Panc1 (cell line): ENCODE results near the gene PPP1R15B. TPM values are rescaled to one million over a fixed set of nuclear protein-coding genes. Genes with fewer than 3 reads are reported as not detected.

Experiments
- ATAC-seq: fragments of 200-7000 bp; cut with Tn5 transposase; 2 replicates; pipeline ENCODE4 v1.9.1; 2020; ENCODE audit warnings: mild to moderate bottlenecking, moderate library complexity
- BruUV-seq: library from RNA; stranded (reverse); fragments of 400-500 nt; replicated peaks from 2 replicates; lab custom pipeline; 2021; lab: Mats Ljungman, UMichigan
- CTCF ChIA-PET: fragments of 300-600 bp; sonication (Branson Sonifier 250); formaldehyde crosslinking; loops from one replicate; lab custom pipeline; 2022; ENCODE audit warnings: antibody characterized with exemption; lab: Charles Lee
- POLR2A ChIA-PET: fragments of 300-600 bp; sonication (Branson Sonifier 250); formaldehyde crosslinking; loops from one replicate; lab custom pipeline; 2022; ENCODE audit warnings: antibody characterized with exemption; lab: Charles Lee
- DNase-seq: peaks from one replicate; pipeline ENCODE4 v3.0.0-alpha.2; 2010; ENCODE audit warnings: low read depth, low spot score
- H3K27ac ChIP-seq: 2 replicates; pipeline ENCODE4 v1.5.1; 2011; ENCODE audit warnings: mild to moderate bottlenecking, low read length, inconsistent platforms
- H3K27me3 ChIP-seq: fragments of 200-500 bp; sonication (Bioruptor generic); 2 replicates; pipeline ENCODE4 v1.6.0; 2014; ENCODE audit warnings: low read length, inconsistent platforms; ENCODE audit not compliant: control insufficient read depth, insufficient read depth
- H3K36me3 ChIP-seq: fragments of 200-500 bp; sonication (Bioruptor generic); 2 replicates; pipeline ENCODE4 v1.5.1; 2014; ENCODE audit warnings: inconsistent platforms, mild to moderate bottlenecking, low read length, moderate library complexity; ENCODE audit not compliant: control insufficient read depth, insufficient read depth
- H3K4me1 ChIP-seq: 2 replicates; pipeline ENCODE4 v1.5.1; 2011; ENCODE audit warnings: inconsistent platforms, mild to moderate bottlenecking, low read length, moderate library complexity; ENCODE audit not compliant: control insufficient read depth, insufficient read depth
- H3K4me3 ChIP-seq, 2 experiments: 2 replicates each; pipeline ENCODE4 v1.5.1; 2011 to 2012; ENCODE audit warnings: low read depth in 2 of 2, low read length in 2 of 2, mild to moderate bottlenecking in 2 of 2, inconsistent platforms in 1 of 2, moderate library complexity in 1 of 2
- H3K9me3 ChIP-seq: fragments of 200-500 bp; sonication (Bioruptor generic); 2 replicates; pipeline ENCODE4 v1.5.1; 2014; ENCODE audit warnings: low read depth, mild to moderate bottlenecking, inconsistent platforms, low read length, moderate library complexity; ENCODE audit not compliant: control insufficient read depth, insufficient read depth
- CTCF ChIP-seq: fragments of 450-650 bp; IDR thresholded peaks from 2 replicates; pipeline ENCODE4 v1.5.1; 2017; ENCODE audit warnings: mild to moderate bottlenecking
- POLR2AphosphoS5 ChIP-seq: IDR thresholded peaks from 2 replicates; pipeline ENCODE4 v1.6.1; 2012; ENCODE audit warnings: mild to moderate bottlenecking, low read depth, low read length, moderate library complexity
- REST ChIP-seq, 2 experiments: IDR thresholded peaks; 2 replicates each; pipeline ENCODE4 v1.6.1; 2011 to 2012; ENCODE audit warnings: low read depth in 2 of 2, control low read depth in 1 of 2, low read length in 1 of 2, mild to moderate bottlenecking in 1 of 2, moderate library complexity in 1 of 2; ENCODE audit not compliant: insufficient read depth in 1 of 2
- SIN3A ChIP-seq: IDR thresholded peaks from 2 replicates; pipeline ENCODE4 v1.6.1; 2012; ENCODE audit warnings: low read depth, mild to moderate bottlenecking, low read length, moderate library complexity, borderline replicate concordance; ENCODE audit not compliant: insufficient read depth
- TCF7L2 ChIP-seq: IDR thresholded peaks from 2 replicates; pipeline ENCODE4 v1.6.1; 2011; ENCODE audit warnings: mild to moderate bottlenecking, low read depth, low read length, inconsistent platforms
- in situ Hi-C: cut with HindIII; loops from 2 replicates; pipeline ENCODE4 v1.10.0; 2016; ENCODE audit warnings: low sequenced_read_pairs, low pct_unique_long_range_greater_than_20kb
- intact Hi-C: fragments of 100-400 bp; cut with micrococcal nuclease; formaldehyde crosslinking; loops from one replicate; pipeline ENCODE4 v1.10.0; 2022; ENCODE audit not compliant: unreplicated experiment
- total RNA-seq: library from RNA; stranded (reverse); gene quantifications from one replicate; pipeline ENCODE4 v1.2.1, GENCODE V29; 2021; ENCODE audit not compliant: unreplicated experiment

The PPP1R15B gene
- total RNA-seq, 1 experiment from 2014 or later, result 51.1 TPM

GRCh38 chr1:204449678-204450280 is 38.2 kb upstream of the PPP1R15B start:
- ChIA-PET POLR2A (no interaction called here), CTCF (no interaction called here)
- Histone ChIP-seq H3K36me3 (no peaks in the 10 kb centered on the region), H3K9me3 (no peaks in the 10 kb centered on the region), H3K4me1 (peaks cover 3% of the 10 kb centered on the region; the same call in 1 of the 2 replicates), H3K27ac (no peak overlapping the region), H3K27me3 (no peaks in the 10 kb centered on the region), H3K4me3 (no peak overlapping the region)
- intact Hi-C loops (no loop called here), in situ Hi-C loops (no loop called here)
- DNase-seq, result no peak
- no TSS peak for BruUV-seq
- ATAC-seq, result no peak
- no peak for TF ChIP-seq CTCF

GRCh38 chr1:204448991-204449677 is 37.5 kb upstream of the PPP1R15B start:
- DNase-seq, result no peak
- intact Hi-C loops, result no loop called here
- peaks cover 3% of the 10 kb centered on the region; the same call in 1 of the 2 replicates for H3K4me1 ChIP-seq
- in situ Hi-C loops, result no loop called here
- CTCF ChIA-PET, result interaction anchor here (0.6 kb wide), 1 partner anchor 369 kb away, joined by 5 read pairs; no protein-coding TSS in a partner anchor
- no peaks in the 10 kb centered on the region for H3K36me3 ChIP-seq
- H3K27me3 ChIP-seq, result no peaks in the 10 kb centered on the region
- TF ChIP-seq REST (IDR thresholded peaks at IDR 0.05; ENCODE audit: insufficient read depth in 1 of 2, low read depth in 2 of 2, low read length in 1 of 2) (no peak), SIN3A (no peak), CTCF (no peak), POLR2AphosphoS5 (no peak), TCF7L2 (no peak)
- POLR2A ChIA-PET, result no interaction called here
- H3K27ac ChIP-seq, result no peak overlapping the region
- no peak overlapping the region for H3K4me3 ChIP-seq
- no peaks in the 10 kb centered on the region for H3K9me3 ChIP-seq
- BruUV-seq, result no TSS peak
- no peak for ATAC-seq
